Esophagus muscularis mucosa (tissue), 4 donors: ENCODE results near the gene ELOVL4.

Source experiments
- EP300 ChIP-seq: sonication (generic); formaldehyde crosslinking; IDR thresholded peaks from one replicate; pipeline ENCODE4 v1.6.1; 2017; ENCODE audit warnings: antibody characterized with exemption
- POLR2A ChIP-seq: fragments of 450-650 bp; IDR thresholded peaks from one replicate; pipeline ENCODE4 v1.6.1; 2017; ENCODE audit warnings: antibody characterized with exemption, moderate library complexity, mild to moderate bottlenecking, low read depth
- POLR2AphosphoS5 ChIP-seq, 2 donors: sonication (generic); formaldehyde crosslinking; IDR thresholded peaks; one replicate each; pipeline ENCODE4 v1.6.1; 2017; ENCODE audit warnings: antibody characterized with exemption in 2 of 2
- TF ChIP-seq, protein P1 (sequence below), 3 experiments: fragments of 200-600 bp in 2 of 3; fragments of 450-650 bp in 1 of 3; sonication (generic) in 2 of 3; IDR thresholded peaks; one replicate each; pipeline ENCODE4 v1.5.1; 2017 to 2019; ENCODE audit warnings: antibody characterized with exemption in 3 of 3, mild to moderate bottlenecking in 2 of 3, moderate library complexity in 1 of 3

DNA sequence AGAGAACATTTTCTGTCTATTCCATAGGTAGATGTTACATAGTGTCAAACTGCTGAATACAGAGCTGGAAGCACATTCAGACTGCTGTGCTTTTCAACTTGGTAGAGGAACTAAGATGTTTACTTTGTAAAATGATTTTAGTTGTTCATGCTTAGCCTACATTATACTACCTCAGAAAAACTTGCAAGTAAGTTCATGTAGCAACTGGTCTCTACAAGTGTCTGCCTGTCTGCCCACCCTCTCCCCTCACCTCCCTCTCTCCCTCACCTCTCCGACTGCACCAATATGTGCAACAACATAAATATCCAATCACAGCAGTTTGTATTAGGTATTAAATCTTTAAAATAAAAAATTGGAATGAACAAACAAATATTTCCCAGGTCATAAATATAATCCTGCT, 25.3 kb downstream of the ELOVL4 start:
- TF ChIP-seq, protein P1, sequence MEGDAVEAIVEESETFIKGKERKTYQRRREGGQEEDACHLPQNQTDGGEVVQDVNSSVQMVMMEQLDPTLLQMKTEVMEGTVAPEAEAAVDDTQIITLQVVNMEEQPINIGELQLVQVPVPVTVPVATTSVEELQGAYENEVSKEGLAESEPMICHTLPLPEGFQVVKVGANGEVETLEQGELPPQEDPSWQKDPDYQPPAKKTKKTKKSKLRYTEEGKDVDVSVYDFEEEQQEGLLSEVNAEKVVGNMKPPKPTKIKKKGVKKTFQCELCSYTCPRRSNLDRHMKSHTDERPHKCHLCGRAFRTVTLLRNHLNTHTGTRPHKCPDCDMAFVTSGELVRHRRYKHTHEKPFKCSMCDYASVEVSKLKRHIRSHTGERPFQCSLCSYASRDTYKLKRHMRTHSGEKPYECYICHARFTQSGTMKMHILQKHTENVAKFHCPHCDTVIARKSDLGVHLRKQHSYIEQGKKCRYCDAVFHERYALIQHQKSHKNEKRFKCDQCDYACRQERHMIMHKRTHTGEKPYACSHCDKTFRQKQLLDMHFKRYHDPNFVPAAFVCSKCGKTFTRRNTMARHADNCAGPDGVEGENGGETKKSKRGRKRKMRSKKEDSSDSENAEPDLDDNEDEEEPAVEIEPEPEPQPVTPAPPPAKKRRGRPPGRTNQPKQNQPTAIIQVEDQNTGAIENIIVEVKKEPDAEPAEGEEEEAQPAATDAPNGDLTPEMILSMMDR (IDR thresholded peaks at IDR 0.05) = no peak
- no peak for TF ChIP-seq POLR2A
- TF ChIP-seq POLR2AphosphoS5 (IDR thresholded peaks at IDR 0.05) = no peak
- no peak for TF ChIP-seq EP300
